Femur (tissue), 1 donor: ENCODE measurements around the gene USP21.

Source experiments
- DNase-seq: peaks from one replicate; pipeline ENCODE4 v3.0.0-alpha.2; 2017

Gene USP21

GRCh38 chr1:161195171-161195570, 35.9 kb downstream of the USP21 start:
- DNase-seq: no peak

- DNase-seq: no peak
Measured at GRCh38 chr1:161196111-161196510, 36.8 kb downstream of the USP21 start.

GRCh38 chr1:161196521-161197451, 37.5 kb downstream of the USP21 start:
- DNase-seq: peak; percentile 93

GRCh38 chr1:161197560-161198193, 38.4 kb downstream of the USP21 start:
- no peak for DNase-seq

GRCh38 chr1:161198194-161198896, 39.0 kb downstream of the USP21 start:
- DNase-seq: peak; percentile 82

GRCh38 chr1:161198897-161199431, 39.7 kb downstream of the USP21 start, which contains the start of gene ADAMTS4:
ADAMTS4 (minus strand) TSS chr1:161199054; CDS start chr1:161198627, 427 bp downstream.
- DNase-seq: peak; percentile 90

- DNase-seq: peak; percentile 61
Measured at GRCh38 chr1:161199506-161200139, 40.3 kb downstream of the USP21 start.

- DNase-seq: no peak
Measured at GRCh38 chr1:161200421-161200991, 41.2 kb downstream of the USP21 start.

GRCh38 chr1:161200992-161201835, 41.9 kb downstream of the USP21 start:
- DNase-seq: peak; percentile 60

GRCh38 chr1:161201836-161202712, 42.8 kb downstream of the USP21 start, which contains the start of gene NDUFS2:
NDUFS2 (plus strand) TSS chr1:161202367; CDS start chr1:161202386, 19 bp downstream.
- DNase-seq: peak; percentile 99

- no peak for DNase-seq
Measured at GRCh38 chr1:161206411-161207140, 47.3 kb downstream of the USP21 start.

GRCh38 chr1:161207173-161207572, 47.9 kb downstream of the USP21 start:
- DNase-seq: no peak

- DNase-seq: peak; percentile 78
Measured at GRCh38 chr1:161209790-161210409, 50.6 kb downstream of the USP21 start.

GRCh38 chr1:161214369-161214768, 55.1 kb downstream of the USP21 start:
- no peak for DNase-seq

GRCh38 chr1:161215076-161215475, 55.8 kb downstream of the USP21 start, which contains the start of gene FCER1G:
FCER1G (plus strand) TSS chr1:161215295; CDS start chr1:161215322, 27 bp downstream.
- no peak for DNase-seq
